Esophagus squamous epithelium (tissue), 5 donors: ENCODE measurements around the gene FAM222A. TPM values are rescaled to one million over a fixed set of nuclear protein-coding genes. Genes with fewer than 3 reads are reported as not detected.

ENCODE experiments used
- DNase-seq: peaks from one replicate; lab custom pipeline; 2025; lab: John Stamatoyannopoulos, UW
- H3K27ac ChIP-seq, 4 donors: fragments of 200-600 bp; sonication (generic); one replicate each; pipeline ENCODE4 v1.5.1; 2016 to 2019; ENCODE audit warnings: mild to moderate bottlenecking in 1 of 4
- H3K27me3 ChIP-seq, 4 donors: fragments of 200-600 bp; sonication (generic); 1 replicate in 3 of 4; 2 replicates in 1 of 4; pipeline versions ENCODE4 v1.5.1 to v1.6.0; 2017 to 2021; ENCODE audit warnings: antibody characterized with exemption in 1 of 4
- H3K36me3 ChIP-seq, 3 donors: fragments of 200-600 bp; sonication (generic); one replicate each; pipeline ENCODE4 v1.5.1; 2016 to 2019
- H3K4me1 ChIP-seq, 3 donors: fragments of 200-600 bp; sonication (generic); one replicate each; pipeline ENCODE4 v1.5.1; 2017 to 2019
- H3K4me3 ChIP-seq, 4 donors: fragments of 200-600 bp; sonication (generic); 1 replicate in 3 of 4; 2 replicates in 1 of 4; pipeline ENCODE4 v1.5.1; 2016 to 2019; ENCODE audit warnings: mild to moderate bottlenecking in 2 of 4, moderate library complexity in 1 of 4
- H3K9me3 ChIP-seq, 3 donors: fragments of 200-600 bp; sonication (generic); one replicate each; pipeline ENCODE4 v1.5.1; 2016 to 2019
- CTCF ChIP-seq, 6 experiments: fragments of 450-650 bp in 4 of 6; fragments of 200-600 bp in 2 of 6; sonication (generic) in 2 of 6; IDR thresholded peaks; one replicate each; pipeline ENCODE4 v1.5.1; 2016 to 2019; ENCODE audit warnings: antibody characterized with exemption in 6 of 6, mild to moderate bottlenecking in 4 of 6, moderate library complexity in 4 of 6
- POLR2A ChIP-seq, 4 donors: fragments of 450-650 bp; IDR thresholded peaks; one replicate each; pipeline ENCODE4 v1.6.1; 2017; ENCODE audit warnings: antibody characterized with exemption in 4 of 4, mild to moderate bottlenecking in 4 of 4, moderate library complexity in 3 of 4
- WGBS, 2 donors: methylation state at CpG; one replicate each; pipeline ENCODE4 v1.1.5; 2018; 5-methylcytosine and 5-hydroxymethylcytosine counted together
- intact Hi-C: fragments of 100-400 bp; cut with DNase I; formaldehyde crosslinking; loops from one replicate; pipeline ENCODE4 v1.15.0; 2022
- total RNA-seq, 4 donors: library from RNA; depleted of rRNA; stranded (reverse); fragments of >200 nt; gene quantifications; one replicate each; pipeline ENCODE4 v1.1.0, GENCODE V29; 2016
- donor health status: DM: yes; HTN: yes; CAD: no.

FAM222A gene
- total RNA-seq, 4 donors from 2014 or later = 0.57 to 9.3 (median 5.0) TPM

- Histone ChIP-seq H3K27me3 (peaks cover 0 to 3% (median 0%) of the 10 kb centered on the region in 4 donors), H3K27ac (no peak overlapping the region), H3K36me3 (no peaks in the 10 kb centered on the region), H3K4me1 (peaks cover 0 to 15% (median 6%) of the 10 kb centered on the region in 3 donors), H3K9me3 (no peaks in the 10 kb centered on the region), H3K4me3 (no peak overlapping the region)
- intact Hi-C loops = loop anchor here (5.0 to 10.0 kb wide), 3 partner anchors 173 to 345 kb away; no protein-coding TSS in a partner anchor
- TF ChIP-seq POLR2A (IDR thresholded peaks at IDR 0.05) = no peak
- no peak for TF ChIP-seq CTCF (IDR thresholded peaks at IDR 0.05)
- 60 to 78% methylated on average over 11 to 16 of the region's 16 CpGs for WGBS, 2 donors
- no peak for DNase-seq
Measured at GRCh38 chr12:109770104-109770860, 56.7 kb downstream of the FAM222A start.

GRCh38 chr12:109770861-109771670 is 57.4 kb downstream of the FAM222A start:
- Histone ChIP-seq H3K9me3 (no peaks in the 10 kb centered on the region), H3K36me3 (no peaks in the 10 kb centered on the region)

GRCh38 chr12:109771746-109772621 is 58.4 kb downstream of the FAM222A start:
- 87 to 90% methylated on average over 2 to 9 of the region's 17 CpGs for WGBS, 2 donors
- H3K36me3 ChIP-seq = no peaks in the 10 kb centered on the region
- peaks cover 0 to 15% (median 6%) of the 10 kb centered on the region in 3 donors for H3K4me1 ChIP-seq
- peaks cover 0 to 3% (median 0%) of the 10 kb centered on the region in 4 donors for H3K27me3 ChIP-seq
- no peaks in the 10 kb centered on the region for H3K9me3 ChIP-seq
- H3K27ac ChIP-seq = no peak overlapping the region
- no peak overlapping the region for H3K4me3 ChIP-seq
- TF ChIP-seq POLR2A (IDR thresholded peaks at IDR 0.05) (no peak), CTCF (IDR thresholded peaks at IDR 0.05) (no peak)
- no peak for DNase-seq
- intact Hi-C loops = loop anchor here (5.0 to 10.0 kb wide), 3 partner anchors 175 to 347 kb away; no protein-coding TSS in a partner anchor

More at GRCh38 chr12:109770861-109771670, 57.4 kb downstream of the FAM222A start:
- no peak overlapping the region for H3K27ac ChIP-seq
- intact Hi-C loops = loop anchor here (5.0 to 10.0 kb wide), 3 partner anchors 174 to 346 kb away; no protein-coding TSS in a partner anchor
- no peak for DNase-seq
- WGBS, 2 donors = 88 to 94% methylated on average over 7 of the region's 17 CpGs
- H3K27me3 ChIP-seq = peaks cover 0 to 3% (median 0%) of the 10 kb centered on the region in 4 donors
- H3K4me1 ChIP-seq = peaks cover 0 to 15% (median 6%) of the 10 kb centered on the region in 3 donors
- TF ChIP-seq POLR2A (IDR thresholded peaks at IDR 0.05) (no peak), CTCF (IDR thresholded peaks at IDR 0.05) (no peak)
- H3K4me3 ChIP-seq = no peak overlapping the region

GRCh38 chr12:109772622-109773321 is 59.1 kb downstream of the FAM222A start:
- Histone ChIP-seq H3K36me3 (no peaks in the 10 kb centered on the region), H3K4me1 (peaks cover 0 to 15% (median 6%) of the 10 kb centered on the region in 3 donors), H3K9me3 (no peaks in the 10 kb centered on the region), H3K4me3 (no peak overlapping the region), H3K27ac (no peak overlapping the region), H3K27me3 (peaks cover 0 to 3% (median 0%) of the 10 kb centered on the region in 4 donors)
- no peak for DNase-seq
- TF ChIP-seq POLR2A (IDR thresholded peaks at IDR 0.05) (no peak), CTCF (IDR thresholded peaks at IDR 0.05) (no peak)
- intact Hi-C loops = loop anchor here (5.0 to 10.0 kb wide), 3 partner anchors 175 to 348 kb away; no protein-coding TSS in a partner anchor
- WGBS, 2 donors = 38 to 47% methylated on average over 6 to 8 of the region's 12 CpGs
